Gastroesophageal sphincter (tissue), 4 donors: ENCODE results near the gene ELANE. TPM values are rescaled to one million over a fixed set of nuclear protein-coding genes. Genes with fewer than 3 reads are reported as not detected.

Experiments used
- ATAC-seq: fragments of 150-250 bp; one replicate; pipeline ENCODE4 v1.9.1; 2016; ENCODE audit warnings: mild to moderate bottlenecking, moderate library complexity
- H3K27ac ChIP-seq, 4 donors: fragments of 200-600 bp; sonication (generic) in 3 of 4; 1 replicate in 3 of 4; 2 replicates in 1 of 4; pipeline ENCODE4 v1.5.1; 2016 to 2019
- H3K27me3 ChIP-seq: fragments of 200-600 bp; sonication (generic); one replicate; pipeline ENCODE4 v1.5.1; 2019
- H3K36me3 ChIP-seq, 2 donors: fragments of 200-600 bp; sonication (generic); one replicate each; pipeline ENCODE4 v1.5.1; 2019; ENCODE audit warnings: control low read depth in 1 of 2
- H3K4me1 ChIP-seq, 3 donors: fragments of 200-600 bp; sonication (generic); 1 replicate in 2 of 3; 2 replicates in 1 of 3; pipeline ENCODE4 v1.5.1; 2016 to 2019; ENCODE audit warnings: control low read depth in 2 of 3
- H3K4me3 ChIP-seq, 2 donors: fragments of 200-600 bp; sonication (generic); one replicate each; pipeline ENCODE4 v1.5.1; 2019; ENCODE audit warnings: mild to moderate bottlenecking in 1 of 2, moderate library complexity in 1 of 2
- H3K9me3 ChIP-seq, 3 donors: fragments of 200-600 bp; sonication (generic); one replicate each; pipeline ENCODE4 v1.5.1; 2017 to 2019; ENCODE audit warnings: control low read depth in 2 of 3
- CTCF ChIP-seq, 4 experiments: fragments of 200-600 bp in 2 of 4; fragments of 450-650 bp in 2 of 4; sonication (generic) in 1 of 4; IDR thresholded peaks; one replicate each; pipeline ENCODE4 v1.5.1; 2017 to 2019; ENCODE audit warnings: antibody characterized with exemption in 4 of 4, mild to moderate bottlenecking in 2 of 4, moderate library complexity in 2 of 4
- EP300 ChIP-seq: sonication (generic); formaldehyde crosslinking; IDR thresholded peaks from one replicate; pipeline ENCODE4 v1.6.1; 2017; ENCODE audit warnings: antibody characterized with exemption, mild to moderate bottlenecking
- POLR2A ChIP-seq, 2 donors: fragments of 450-650 bp; IDR thresholded peaks; one replicate each; pipeline ENCODE4 v1.6.1; 2017; ENCODE audit warnings: antibody characterized with exemption in 2 of 2, mild to moderate bottlenecking in 2 of 2, moderate library complexity in 1 of 2
- POLR2AphosphoS5 ChIP-seq: sonication (generic); formaldehyde crosslinking; IDR thresholded peaks from one replicate; pipeline ENCODE4 v1.6.1; 2017; ENCODE audit warnings: antibody characterized with exemption
- WGBS, 2 donors: methylation state at CpG; one replicate each; pipeline ENCODE4 v1.1.5; 2018; ENCODE audit warnings: low coverage in 1 of 2; 5-methylcytosine and 5-hydroxymethylcytosine counted together
- total RNA-seq, 4 donors: library from RNA; depleted of rRNA; stranded (reverse); fragments of >200 nt; gene quantifications; one replicate each; pipeline ENCODE4 v1.1.0, GENCODE V29; 2016

The ELANE gene
- total RNA-seq = 1 to 10 TPM in 3 of 4 donors, under 1 TPM in 1; 0.49 to 2.3 (median 1.7) TPM

GRCh38 chr19:852136-853013, at the start of gene ELANE:
Gene ELANE (plus strand): TSS chr19:852303. CDS start chr19:852329, 26 bp downstream.
- peaks cover 0 to 53% (median 14%) of the 10 kb centered on the region in 3 donors for H3K4me1 ChIP-seq
- H3K27me3 ChIP-seq = peaks cover 67% of the 10 kb centered on the region
- no peak for ATAC-seq
- TF ChIP-seq POLR2A (IDR thresholded peaks at IDR 0.05) = no peak
- no peak for TF ChIP-seq CTCF (IDR thresholded peaks at IDR 0.05)
- TF ChIP-seq EP300 = no peak
- TF ChIP-seq POLR2AphosphoS5 = no peak
- H3K27ac ChIP-seq = peak within 1 kb of the TSS in 3 of 4 donors; percentile 84 to 87 (median 85)
- no peaks in the 10 kb centered on the region for H3K9me3 ChIP-seq
- H3K36me3 ChIP-seq = no peaks in the 10 kb centered on the region
- WGBS, 2 donors = 71 to 93% methylated on average over 3 to 9 of the region's 55 CpGs
- H3K4me3 ChIP-seq = peak within 1 kb of the TSS in 1 of 2 donors; percentile 28

DNA sequence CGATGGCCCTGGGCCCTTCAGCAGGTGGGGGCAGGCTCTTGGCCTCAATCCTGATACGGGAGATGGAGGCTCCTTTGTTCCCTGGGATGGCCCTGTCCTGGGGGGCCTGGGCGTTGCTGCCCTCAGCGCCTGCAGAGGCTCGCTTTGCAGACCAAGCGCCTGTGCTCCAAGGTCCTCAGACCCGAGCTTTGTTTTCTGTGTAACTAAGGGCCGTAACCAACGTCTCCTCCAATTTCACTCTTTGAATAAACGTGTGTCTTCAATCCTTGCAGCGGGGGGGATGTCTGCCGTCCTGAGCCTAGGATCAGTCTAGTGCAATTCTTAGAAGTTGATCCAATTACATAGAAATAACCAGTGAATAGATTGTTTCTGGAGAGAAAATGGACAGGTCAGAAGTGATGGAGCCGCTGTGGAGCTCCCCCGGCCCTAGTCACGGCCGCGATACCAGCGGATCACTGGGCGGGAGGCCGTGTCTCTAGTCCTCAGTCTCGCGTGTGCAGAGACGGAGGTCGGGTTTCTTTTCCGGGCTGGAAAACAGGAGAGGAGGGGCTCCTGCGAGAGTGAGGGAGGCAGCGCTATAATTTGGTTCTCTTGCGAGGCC, 49.5 kb upstream of the ELANE start:
- Histone ChIP-seq H3K27ac (peak overlapping the region in 3 of 4 donors; percentile 63 to 99 (median 71)), H3K9me3 (no peaks in the 10 kb centered on the region), H3K27me3 (no peaks in the 10 kb centered on the region), H3K4me3 (peak overlapping the region in 1 of 2 donors; percentile 98), H3K4me1 (peaks cover 5 to 89% (median 54%) of the 10 kb centered on the region in 3 donors), H3K36me3 (peaks cover 0 to 59% of the 10 kb centered on the region in 2 donors)
- WGBS, 2 donors = 7 to 23% methylated on average over 9 to 21 of the region's 28 CpGs
- no peak for ATAC-seq
- TF ChIP-seq POLR2AphosphoS5 (no peak), POLR2A (IDR thresholded peaks at IDR 0.05) (no peak), CTCF (IDR thresholded peaks at IDR 0.05) (no peak), EP300 (no peak)

- ATAC-seq = no peak
- TF ChIP-seq POLR2A (IDR thresholded peaks at IDR 0.05) (no peak), CTCF (IDR thresholded peaks at IDR 0.05) (no peak), POLR2AphosphoS5 (no peak), EP300 (no peak)
- WGBS, 2 donors = 20% methylated on average over 4 of the region's 17 CpGs; no CpG with 5 or more reads in 1 of the 2 donors
- no peaks in the 10 kb centered on the region for H3K27me3 ChIP-seq
- H3K27ac ChIP-seq = peak overlapping the region in 3 of 4 donors; percentile 63 to 99 (median 71)
- no peaks in the 10 kb centered on the region for H3K9me3 ChIP-seq
- peaks cover 5 to 88% (median 54%) of the 10 kb centered on the region in 3 donors for H3K4me1 ChIP-seq
- peak overlapping the region in 1 of 2 donors; percentile 98 for H3K4me3 ChIP-seq
- H3K36me3 ChIP-seq = peaks cover 0 to 64% of the 10 kb centered on the region in 2 donors
These were observed 49.0 kb upstream of the ELANE start for GRCh38 chr19:803099-803561.

DNA sequence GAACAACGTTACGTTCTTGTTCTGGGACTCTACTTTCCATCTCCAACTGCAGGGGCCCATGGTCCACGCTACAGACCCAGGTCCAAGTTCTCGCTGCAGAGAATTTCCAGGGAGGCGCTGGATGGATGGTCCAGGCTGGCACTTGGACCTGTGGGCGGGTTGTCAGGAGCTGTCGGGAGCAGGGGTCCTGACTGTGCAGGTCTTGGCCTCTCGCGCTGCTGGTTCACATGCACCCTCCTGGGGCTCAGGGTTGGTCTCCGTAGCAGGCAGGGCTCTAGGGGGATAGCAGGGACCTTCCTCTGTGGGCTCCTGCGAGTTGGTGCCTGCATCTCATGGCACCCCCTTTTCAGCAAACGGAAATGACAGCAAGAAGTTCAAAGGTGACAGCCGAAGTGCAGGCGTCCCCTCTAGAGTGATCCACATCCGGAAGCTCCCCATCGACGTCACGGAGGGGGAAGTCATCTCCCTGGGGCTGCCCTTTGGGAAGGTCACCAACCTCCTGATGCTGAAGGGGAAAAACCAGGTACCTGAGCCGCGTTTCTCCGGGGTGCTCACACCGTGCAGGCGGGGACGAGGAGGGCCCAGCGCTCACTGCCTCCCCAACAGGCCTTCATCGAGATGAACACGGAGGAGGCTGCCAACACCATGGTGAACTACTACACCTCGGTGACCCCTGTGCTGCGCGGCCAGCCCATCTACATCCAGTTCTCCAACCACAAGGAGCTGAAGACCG, 48.3 kb upstream of the ELANE start:
- peak overlapping the region in 2 of 4 donors; percentile 71 to 99 for H3K27ac ChIP-seq
- no peak for TF ChIP-seq POLR2AphosphoS5
- TF ChIP-seq CTCF (IDR thresholded peaks at IDR 0.05) = no peak
- no peak for TF ChIP-seq EP300
- no peak overlapping the region for H3K4me3 ChIP-seq
- peaks cover 5 to 81% (median 48%) of the 10 kb centered on the region in 3 donors for H3K4me1 ChIP-seq
- no peaks in the 10 kb centered on the region for H3K9me3 ChIP-seq
- no peaks in the 10 kb centered on the region for H3K27me3 ChIP-seq
- WGBS, 2 donors = 71% methylated on average over 10 of the region's 31 CpGs; no CpG with 5 or more reads in 1 of the 2 donors
- peaks cover 0 to 72% of the 10 kb centered on the region in 2 donors for H3K36me3 ChIP-seq
- ATAC-seq = no peak
